NB4 (cell line): ENCODE results near the gene METTL5.
"Not testable (repeated sequence)": the region's sequence is repeated elsewhere in the genome, so short reads cannot be mapped to it uniquely, and the experiment has no call there.

Experiments
- DNase-seq: peaks from one replicate; pipeline ENCODE4 v3.0.0; 2010; ENCODE audit warnings: low read depth
- H3K4me3 ChIP-seq: one replicate; pipeline ENCODE4 v1.5.1; 2011; ENCODE audit warnings: mild to moderate bottlenecking, low read depth, low read length, moderate library complexity
- MYC ChIP-seq: IDR thresholded peaks from 2 replicates; pipeline ENCODE4 v1.6.1; 2011; ENCODE audit warnings: low read depth, low read length
- POLR2A ChIP-seq: IDR thresholded peaks from 2 replicates; pipeline ENCODE4 v1.6.1; 2011; ENCODE audit warnings: mild to moderate bottlenecking; ENCODE audit not compliant: insufficient read length; ENCODE audit errors: extremely low read depth
- TF ChIP-seq, protein P1 (sequence below): IDR thresholded peaks from 2 replicates; pipeline ENCODE4 v1.6.1; 2011; ENCODE audit warnings: low read depth, low read length
- TF ChIP-seq, protein P2 (sequence below): IDR thresholded peaks from one replicate; pipeline ENCODE4 v1.5.1; 2012; ENCODE audit warnings: low read depth, low read length

Gene METTL5

DNA sequence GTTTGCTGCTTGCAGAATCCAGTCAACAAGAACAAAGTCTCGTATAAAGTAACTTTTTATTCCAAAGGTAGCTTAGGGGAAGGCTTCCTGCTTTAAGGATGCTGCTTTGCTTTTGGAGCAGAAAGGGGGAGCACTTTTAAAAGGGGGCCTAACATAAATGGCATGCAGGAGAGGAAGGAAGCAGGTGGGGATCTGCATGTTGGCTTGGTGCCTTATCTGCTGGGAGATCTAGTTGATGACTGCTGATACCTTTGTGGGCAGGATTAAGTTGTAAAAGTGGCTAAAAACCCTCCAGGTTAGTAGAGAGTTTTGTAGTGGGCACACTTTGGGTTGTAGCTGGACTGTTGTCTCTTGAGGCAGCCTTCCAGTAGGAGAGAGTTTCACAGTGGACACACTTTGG, 25.0 kb upstream of the METTL5 start:
- TF ChIP-seq, protein P1, sequence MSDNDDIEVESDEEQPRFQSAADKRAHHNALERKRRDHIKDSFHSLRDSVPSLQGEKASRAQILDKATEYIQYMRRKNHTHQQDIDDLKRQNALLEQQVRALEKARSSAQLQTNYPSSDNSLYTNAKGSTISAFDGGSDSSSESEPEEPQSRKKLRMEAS, result no peak
- no peak for TF ChIP-seq MYC
- TF ChIP-seq, protein P2, sequence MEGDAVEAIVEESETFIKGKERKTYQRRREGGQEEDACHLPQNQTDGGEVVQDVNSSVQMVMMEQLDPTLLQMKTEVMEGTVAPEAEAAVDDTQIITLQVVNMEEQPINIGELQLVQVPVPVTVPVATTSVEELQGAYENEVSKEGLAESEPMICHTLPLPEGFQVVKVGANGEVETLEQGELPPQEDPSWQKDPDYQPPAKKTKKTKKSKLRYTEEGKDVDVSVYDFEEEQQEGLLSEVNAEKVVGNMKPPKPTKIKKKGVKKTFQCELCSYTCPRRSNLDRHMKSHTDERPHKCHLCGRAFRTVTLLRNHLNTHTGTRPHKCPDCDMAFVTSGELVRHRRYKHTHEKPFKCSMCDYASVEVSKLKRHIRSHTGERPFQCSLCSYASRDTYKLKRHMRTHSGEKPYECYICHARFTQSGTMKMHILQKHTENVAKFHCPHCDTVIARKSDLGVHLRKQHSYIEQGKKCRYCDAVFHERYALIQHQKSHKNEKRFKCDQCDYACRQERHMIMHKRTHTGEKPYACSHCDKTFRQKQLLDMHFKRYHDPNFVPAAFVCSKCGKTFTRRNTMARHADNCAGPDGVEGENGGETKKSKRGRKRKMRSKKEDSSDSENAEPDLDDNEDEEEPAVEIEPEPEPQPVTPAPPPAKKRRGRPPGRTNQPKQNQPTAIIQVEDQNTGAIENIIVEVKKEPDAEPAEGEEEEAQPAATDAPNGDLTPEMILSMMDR, result no peak
- TF ChIP-seq POLR2A, result no peak
- DNase-seq, result no peak
- no peak overlapping the region for H3K4me3 ChIP-seq

DNA sequence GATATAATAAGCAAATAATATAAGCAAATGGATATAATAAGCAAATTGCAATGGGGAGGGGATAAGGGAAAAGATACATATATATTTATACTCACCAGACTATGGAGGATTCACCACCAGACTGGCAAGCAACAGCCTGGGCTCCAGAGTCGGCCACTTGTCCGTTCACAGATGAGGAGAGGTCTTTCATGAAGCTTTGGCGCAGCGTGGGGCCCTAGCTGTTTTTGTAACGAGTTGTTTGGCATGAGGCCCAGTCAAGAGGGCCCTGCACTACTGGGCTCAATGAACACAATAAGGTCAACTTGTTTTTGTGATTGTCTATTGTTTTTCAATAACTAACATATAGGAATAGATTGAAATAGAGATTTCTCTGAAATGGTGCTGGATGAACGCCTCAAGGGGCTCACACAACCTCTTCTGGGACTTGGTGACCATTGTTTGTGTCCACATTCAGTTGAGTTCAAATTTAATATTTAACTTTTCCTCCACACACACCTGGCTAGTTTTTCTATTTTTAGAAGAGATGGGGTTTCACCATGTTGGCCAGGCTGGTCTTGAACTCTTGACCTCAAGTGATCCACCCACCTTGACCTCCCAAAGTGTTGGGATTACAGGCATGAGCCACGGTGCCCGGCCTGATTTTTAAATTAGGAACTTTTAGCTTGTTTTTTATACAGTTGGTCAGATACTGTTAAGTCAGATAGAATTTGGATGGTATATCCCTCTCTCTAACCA, 24.4 kb upstream of the METTL5 start:
- not testable (repeated sequence) for DNase-seq, H3K4me3 ChIP-seq

DNA sequence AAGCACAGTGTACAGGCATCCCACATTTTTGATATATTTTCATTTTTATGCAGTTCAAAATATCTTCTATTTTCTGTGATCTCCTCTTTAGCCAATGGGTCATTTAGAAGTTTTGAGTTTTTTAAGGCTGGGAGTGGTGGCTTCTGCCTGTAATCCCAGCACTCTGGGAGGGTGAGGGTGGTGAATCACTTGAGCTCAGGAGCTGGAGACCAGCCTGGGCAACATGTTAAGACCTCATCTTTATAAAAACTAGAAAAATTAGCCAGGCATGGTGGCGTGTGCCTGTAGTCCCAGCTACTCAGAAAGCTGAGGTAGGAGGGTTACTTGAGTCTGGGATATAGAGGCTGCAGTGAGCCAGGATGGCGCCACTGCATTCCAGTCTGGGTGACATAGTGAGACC, 20.3 kb upstream of the METTL5 start:
- no peak for DNase-seq
- no peak overlapping the region for H3K4me3 ChIP-seq
- TF ChIP-seq, protein P2, result no peak

DNA sequence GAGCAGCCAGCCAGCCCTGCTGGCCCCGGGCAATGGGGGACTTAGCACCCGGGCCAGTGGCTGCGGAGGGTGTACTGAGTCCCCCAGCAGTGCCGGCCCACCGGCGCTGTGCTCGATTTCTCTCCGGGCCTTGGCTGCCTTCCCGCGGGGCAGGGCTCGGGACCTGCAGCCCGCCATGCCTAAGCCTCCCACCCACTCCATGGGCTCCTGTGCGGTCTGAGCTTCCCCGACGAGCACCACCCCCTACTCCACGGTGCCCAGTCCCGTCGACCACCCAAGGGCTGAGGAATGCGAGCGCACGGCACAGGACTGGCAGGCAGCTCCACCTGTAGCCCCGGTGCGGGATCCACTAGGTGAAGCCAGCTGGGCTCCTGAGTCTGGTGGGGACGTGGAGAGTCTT, 16.9 kb upstream of the METTL5 start:
- not testable (repeated sequence) for DNase-seq, H3K4me3 ChIP-seq

DNA sequence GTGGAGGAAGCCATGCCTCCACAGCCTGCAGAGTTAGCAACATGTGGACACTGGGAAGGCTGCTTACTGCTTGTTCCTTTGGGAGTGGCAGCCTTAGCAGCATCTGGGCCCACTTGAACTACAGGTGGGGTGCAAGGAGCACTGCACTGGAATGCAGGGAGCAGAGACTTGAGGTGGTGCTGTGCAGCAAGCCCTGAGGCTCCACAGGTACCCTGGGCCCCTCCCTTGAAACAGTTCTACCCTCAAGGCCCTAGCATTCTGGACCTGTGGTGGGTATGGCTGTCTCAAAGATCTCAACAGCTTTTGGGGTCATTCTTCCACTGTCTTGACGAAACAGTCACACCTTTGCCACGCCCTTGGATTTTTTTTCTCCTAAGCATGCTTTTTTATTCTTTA, 16.0 kb upstream of the METTL5 start:
- TF ChIP-seq MYC, result no peak
- TF ChIP-seq POLR2A, result no peak
- TF ChIP-seq, protein P2, result no peak
- TF ChIP-seq, protein P1, result no peak

DNA sequence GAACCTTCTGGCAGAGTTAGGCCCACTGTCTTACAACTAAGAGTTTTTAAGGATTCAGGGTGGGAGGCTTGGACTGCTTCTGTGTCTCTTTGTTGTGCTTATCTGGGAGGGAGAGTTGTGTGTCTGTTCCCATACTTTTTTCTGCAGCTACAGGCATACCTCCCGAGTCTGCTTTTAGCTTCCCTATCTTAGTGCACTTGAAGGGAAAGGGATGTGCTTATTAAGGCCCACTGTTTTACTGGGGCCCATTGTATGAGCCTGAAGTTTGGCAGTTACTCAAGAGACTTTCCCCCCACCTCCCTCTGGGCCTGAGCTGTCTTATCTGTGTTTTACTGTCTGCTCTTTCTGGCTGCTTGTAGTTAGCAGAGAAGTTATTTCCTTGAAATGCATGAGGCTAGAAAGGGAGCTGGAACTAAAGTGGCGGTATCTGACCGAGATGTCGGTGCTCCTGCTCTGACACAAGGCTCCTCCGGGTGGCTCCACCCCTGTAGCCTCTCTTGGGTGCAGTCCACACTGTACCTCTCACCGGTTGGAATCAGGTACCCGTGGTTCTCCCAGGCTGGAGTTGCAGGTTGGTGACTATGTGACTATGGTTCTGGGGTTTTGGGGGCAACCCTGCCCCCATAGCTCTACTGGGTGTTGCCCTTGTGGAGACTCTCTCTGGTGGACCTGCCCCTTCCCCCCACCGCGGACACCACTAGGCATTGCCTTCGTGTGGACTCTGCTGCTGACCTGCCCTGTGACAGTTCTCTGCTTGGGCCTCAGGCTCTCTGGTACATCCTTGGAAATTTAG, 15.4 kb upstream of the METTL5 start:
- no peak for DNase-seq
- TF ChIP-seq, protein P1, result no peak
- TF ChIP-seq POLR2A (no peak), MYC (no peak)
- TF ChIP-seq, protein P2, result no peak
- no peak overlapping the region for H3K4me3 ChIP-seq

More for the DNA sequence above, 16.0 kb upstream of the METTL5 start:
- no peak for DNase-seq
- no peak overlapping the region for H3K4me3 ChIP-seq
